ENCODE measurements around the gene ZNF619. TPM values are rescaled to one million over a fixed set of nuclear protein-coding genes. Genes with fewer than 3 reads are reported as not detected.

The ZNF619 gene
- total and polyA plus RNA-seq, 9 of the 15 experiments (the other 6 are each of a cell fraction or from before 2014, with no cell fraction given): 1.3 to 9.1 (median 6.3) TPM

- H3K36me3 ChIP-seq (ENCODE audit: control insufficient read depth, insufficient read depth, low read length): peaks cover 51% of the 10 kb centered on the region
- peak overlapping the region; percentile 2; the same call in 1 of the 3 replicates for H3K27ac ChIP-seq (ENCODE audit: extremely low read depth, low read depth, low read length)
- H3K27me3 ChIP-seq (ENCODE audit: control insufficient read depth in 2 of 2, insufficient read depth in 2 of 2, low read length in 2 of 2): no peaks in the 10 kb centered on the region
- H3K4me3 ChIP-seq: no peak overlapping the region
- peaks cover 1 to 3% of the 10 kb centered on the region in 2 experiments; a peak in 4 of 5 replicates for H3K4me1 ChIP-seq (replicated peaks in 1 of 2; ENCODE audit: control insufficient read depth in 2 of 2, insufficient read depth in 2 of 2, low read length in 2 of 2)
- ATAC-seq (peak; percentile 5; the same call in 2 of the 3 replicates), DNase-seq (ENCODE audit: extremely low read depth in 1 of 4, low spot score in 3 of 4) (no peak), FAIRE-seq (no peak)
- CTCF ChIA-PET (ENCODE audit: low intra/inter-chr PET ratio): no interaction called here
- 53% methylated on average over 2 of the region's 2 CpGs for WGBS (ENCODE audit: insufficient coverage, low coverage, missing lambda C conversion rate)
- no peak overlapping the region for H3K4me2 ChIP-seq (ENCODE audit: insufficient read depth, low read length)
- H4K20me1 ChIP-seq (replicated peaks; ENCODE audit: control insufficient read depth, insufficient read depth, low read length): no peaks in the 10 kb centered on the region
- H3K9ac ChIP-seq (ENCODE audit: insufficient read depth in 1 of 2, low read depth in 2 of 2, low read length in 2 of 2): no peak overlapping the region
- TF ChIP-seq HEY1 (CRISPR knock-in tag; IDR thresholded peaks at IDR 0.05; ENCODE audit: borderline replicate concordance) (no peak), NEUROD1 (IDR thresholded peaks at IDR 0.05; ENCODE audit: borderline replicate concordance, low read depth, low read length, partially characterized antibody) (no peak), RERE (CRISPR knock-in tag; IDR thresholded peaks at IDR 0.05; ENCODE audit: borderline replicate concordance) (no peak), RBM17 (IDR thresholded peaks at IDR 0.05; ENCODE audit: borderline replicate concordance, low read depth, low read length) (no peak), ZNF253 (CRISPR knock-in tag; conservative IDR thresholded peaks at IDR 0.05) (no peak), RCOR1 (IDR thresholded peaks at IDR 0.05; ENCODE audit: borderline replicate concordance in 1 of 2, low read depth in 2 of 2, low read length in 2 of 2) (no peak), BCL6 (CRISPR knock-in tag; IDR thresholded peaks at IDR 0.05) (no peak), ZNF133 (CRISPR knock-in tag; IDR thresholded peaks at IDR 0.05) (no peak), PML (IDR thresholded peaks at IDR 0.05; ENCODE audit: low read length) (no peak), ZNF830 (CRISPR knock-in tag; IDR thresholded peaks at IDR 0.05) (no peak)
- TF ChIP-seq, protein P1, sequence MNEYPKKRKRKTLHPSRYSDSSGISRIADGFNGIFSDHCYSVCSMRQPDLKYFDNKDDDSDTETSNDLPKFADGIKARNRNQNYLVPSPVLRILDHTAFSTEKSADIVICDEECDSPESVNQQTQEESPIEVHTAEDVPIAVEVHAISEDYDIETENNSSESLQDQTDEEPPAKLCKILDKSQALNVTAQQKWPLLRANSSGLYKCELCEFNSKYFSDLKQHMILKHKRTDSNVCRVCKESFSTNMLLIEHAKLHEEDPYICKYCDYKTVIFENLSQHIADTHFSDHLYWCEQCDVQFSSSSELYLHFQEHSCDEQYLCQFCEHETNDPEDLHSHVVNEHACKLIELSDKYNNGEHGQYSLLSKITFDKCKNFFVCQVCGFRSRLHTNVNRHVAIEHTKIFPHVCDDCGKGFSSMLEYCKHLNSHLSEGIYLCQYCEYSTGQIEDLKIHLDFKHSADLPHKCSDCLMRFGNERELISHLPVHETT (CRISPR knock-in tag; conservative IDR thresholded peaks at IDR 0.05 in 1 of 2, IDR thresholded peaks at IDR 0.05 in 1 of 2): no peak
- TF ChIP-seq, protein P2, sequence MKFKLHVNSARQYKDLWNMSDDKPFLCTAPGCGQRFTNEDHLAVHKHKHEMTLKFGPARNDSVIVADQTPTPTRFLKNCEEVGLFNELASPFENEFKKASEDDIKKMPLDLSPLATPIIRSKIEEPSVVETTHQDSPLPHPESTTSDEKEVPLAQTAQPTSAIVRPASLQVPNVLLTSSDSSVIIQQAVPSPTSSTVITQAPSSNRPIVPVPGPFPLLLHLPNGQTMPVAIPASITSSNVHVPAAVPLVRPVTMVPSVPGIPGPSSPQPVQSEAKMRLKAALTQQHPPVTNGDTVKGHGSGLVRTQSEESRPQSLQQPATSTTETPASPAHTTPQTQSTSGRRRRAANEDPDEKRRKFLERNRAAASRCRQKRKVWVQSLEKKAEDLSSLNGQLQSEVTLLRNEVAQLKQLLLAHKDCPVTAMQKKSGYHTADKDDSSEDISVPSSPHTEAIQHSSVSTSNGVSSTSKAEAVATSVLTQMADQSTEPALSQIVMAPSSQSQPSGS (CRISPR knock-in tag; IDR thresholded peaks at IDR 0.05): no peak
- POLR2A ChIA-PET: interaction anchor here (0.6 to 7.7 kb wide), 18 partner anchors 8 to 171 kb away, joined by 3 to 102 read pairs (median 4); partner anchors contain the start of genes RPL14, ZNF619, ZNF620 and ZNF621
- no peak overlapping the region for H2AFZ ChIP-seq (ENCODE audit: low read depth, low read length)
- no TSS peak for BruUV-seq (replicated peaks)
- peaks cover 12% of the 10 kb centered on the region for H3K79me2 ChIP-seq (ENCODE audit: control insufficient read depth, insufficient read depth, low read length)
- in situ Hi-C loops (cut with MboI): loop anchor here (25.0 kb wide), 1 partner anchor 1053 kb away; the partner anchor contains the start of gene RPSA
- intact Hi-C loops (cut with micrococcal nuclease): no loop called here
- no peaks in the 10 kb centered on the region for H3K9me3 ChIP-seq (replicated peaks; ENCODE audit: control insufficient read depth, insufficient read depth, low read depth, low read length)
- peaks cover 3% of the 10 kb centered on the region for H3K9me1 ChIP-seq (ENCODE audit: control insufficient read depth, insufficient read depth, low read length)
Observed at GRCh38 chr3:40465456-40465855, 11.5 kb upstream of the ZNF619 start.

Data from K562 (cell line).